ENCODE measurements around the gene TRAFD1.

- TF ChIP-seq, protein P1, sequence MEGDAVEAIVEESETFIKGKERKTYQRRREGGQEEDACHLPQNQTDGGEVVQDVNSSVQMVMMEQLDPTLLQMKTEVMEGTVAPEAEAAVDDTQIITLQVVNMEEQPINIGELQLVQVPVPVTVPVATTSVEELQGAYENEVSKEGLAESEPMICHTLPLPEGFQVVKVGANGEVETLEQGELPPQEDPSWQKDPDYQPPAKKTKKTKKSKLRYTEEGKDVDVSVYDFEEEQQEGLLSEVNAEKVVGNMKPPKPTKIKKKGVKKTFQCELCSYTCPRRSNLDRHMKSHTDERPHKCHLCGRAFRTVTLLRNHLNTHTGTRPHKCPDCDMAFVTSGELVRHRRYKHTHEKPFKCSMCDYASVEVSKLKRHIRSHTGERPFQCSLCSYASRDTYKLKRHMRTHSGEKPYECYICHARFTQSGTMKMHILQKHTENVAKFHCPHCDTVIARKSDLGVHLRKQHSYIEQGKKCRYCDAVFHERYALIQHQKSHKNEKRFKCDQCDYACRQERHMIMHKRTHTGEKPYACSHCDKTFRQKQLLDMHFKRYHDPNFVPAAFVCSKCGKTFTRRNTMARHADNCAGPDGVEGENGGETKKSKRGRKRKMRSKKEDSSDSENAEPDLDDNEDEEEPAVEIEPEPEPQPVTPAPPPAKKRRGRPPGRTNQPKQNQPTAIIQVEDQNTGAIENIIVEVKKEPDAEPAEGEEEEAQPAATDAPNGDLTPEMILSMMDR (IDR thresholded peaks at IDR 0.05), result no peak
- TF ChIP-seq EZH2 (IDR thresholded peaks at IDR 0.05) (no peak), EZH2phosphoT487 (IDR thresholded peaks at IDR 0.05) (no peak)
Measured at GRCh38 chr12:112091563-112091962, 33.8 kb upstream of the TRAFD1 start.
